Prostate gland (tissue), 2 donors: Measurements from ENCODE around the gene PCIF1.

ENCODE experiments used
- POLR2AphosphoS5 ChIP-seq: sonication (generic); formaldehyde crosslinking; IDR thresholded peaks from one replicate; pipeline ENCODE4 v1.6.1; 2017; ENCODE audit warnings: antibody characterized with exemption
- TF ChIP-seq, protein P1 (sequence below), 4 experiments: fragments of 200-600 bp in 2 of 4; fragments of 450-650 bp in 2 of 4; sonication (generic) in 2 of 4; IDR thresholded peaks; 1 replicate in 3 of 4; 2 replicates in 1 of 4; pipeline ENCODE4 v1.5.1; 2016 to 2019; ENCODE audit warnings: antibody characterized with exemption in 4 of 4, mild to moderate bottlenecking in 2 of 4, moderate library complexity in 2 of 4

DNA sequence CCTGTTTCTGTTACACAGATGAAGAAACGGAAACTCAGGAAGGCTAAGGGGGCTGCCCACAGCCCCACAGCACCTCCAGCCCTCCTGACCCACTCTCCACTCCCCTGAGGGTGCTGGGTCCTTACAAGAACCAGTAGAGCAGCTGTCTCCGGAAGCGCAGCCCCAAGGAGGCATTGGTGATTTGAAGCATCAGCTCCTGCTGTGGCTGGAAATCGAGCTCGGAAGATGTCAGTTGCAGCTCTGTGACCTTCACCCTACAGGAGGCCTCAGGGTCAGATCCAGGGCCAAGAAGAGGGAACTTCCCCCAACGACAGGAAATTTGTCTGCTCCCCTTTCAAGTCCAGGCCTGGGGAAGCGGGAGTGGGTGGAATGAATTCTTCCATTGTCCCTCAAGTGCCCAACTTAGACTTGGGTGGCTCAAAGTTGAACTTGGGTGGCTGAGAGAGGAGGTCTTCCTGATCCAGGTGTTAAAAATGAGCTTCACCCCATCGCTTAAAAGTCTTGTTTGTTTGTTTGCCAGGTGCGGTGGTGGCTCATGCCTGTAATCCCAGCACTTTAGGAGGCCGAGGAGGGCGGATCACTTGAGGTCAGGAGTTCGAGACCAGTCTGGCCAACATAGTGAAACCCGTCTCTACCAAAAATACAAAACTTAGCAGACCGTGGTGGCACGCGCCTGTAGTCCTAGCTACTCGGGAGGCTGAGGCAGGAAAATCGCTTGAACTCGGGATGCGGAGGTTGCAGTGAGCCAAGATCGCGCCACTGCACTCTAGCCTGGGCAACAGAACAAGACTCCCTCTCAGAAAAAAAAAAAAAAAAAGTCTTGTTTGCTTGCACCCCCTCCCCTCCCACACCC lies 24.4 kb upstream of the PCIF1 start:
- TF ChIP-seq, protein P1, sequence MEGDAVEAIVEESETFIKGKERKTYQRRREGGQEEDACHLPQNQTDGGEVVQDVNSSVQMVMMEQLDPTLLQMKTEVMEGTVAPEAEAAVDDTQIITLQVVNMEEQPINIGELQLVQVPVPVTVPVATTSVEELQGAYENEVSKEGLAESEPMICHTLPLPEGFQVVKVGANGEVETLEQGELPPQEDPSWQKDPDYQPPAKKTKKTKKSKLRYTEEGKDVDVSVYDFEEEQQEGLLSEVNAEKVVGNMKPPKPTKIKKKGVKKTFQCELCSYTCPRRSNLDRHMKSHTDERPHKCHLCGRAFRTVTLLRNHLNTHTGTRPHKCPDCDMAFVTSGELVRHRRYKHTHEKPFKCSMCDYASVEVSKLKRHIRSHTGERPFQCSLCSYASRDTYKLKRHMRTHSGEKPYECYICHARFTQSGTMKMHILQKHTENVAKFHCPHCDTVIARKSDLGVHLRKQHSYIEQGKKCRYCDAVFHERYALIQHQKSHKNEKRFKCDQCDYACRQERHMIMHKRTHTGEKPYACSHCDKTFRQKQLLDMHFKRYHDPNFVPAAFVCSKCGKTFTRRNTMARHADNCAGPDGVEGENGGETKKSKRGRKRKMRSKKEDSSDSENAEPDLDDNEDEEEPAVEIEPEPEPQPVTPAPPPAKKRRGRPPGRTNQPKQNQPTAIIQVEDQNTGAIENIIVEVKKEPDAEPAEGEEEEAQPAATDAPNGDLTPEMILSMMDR (IDR thresholded peaks at IDR 0.05): no peak
- TF ChIP-seq POLR2AphosphoS5: no peak
